GM18502 (cell line): ENCODE data around the gene CERS6.
"Not testable (repeated sequence)": the region's sequence is repeated elsewhere in the genome, so short reads cannot be mapped to it uniquely, and the experiment has no call there.

Experiments
- ATAC-seq: cut with Tn5 transposase; IDR thresholded peaks from one replicate; pipeline ENCODE4 v1.9.1; 2021; ENCODE audit warnings: mild to moderate bottlenecking; ENCODE audit not compliant: unreplicated experiment, poor library complexity

The CERS6 gene

GRCh38 chr2:168658706-168659105 lies 202.6 kb downstream of the CERS6 start:
- ATAC-seq, result no peak

- no peak for ATAC-seq
Observed at GRCh38 chr2:168660870-168661862, 205.1 kb downstream of the CERS6 start.

DNA sequence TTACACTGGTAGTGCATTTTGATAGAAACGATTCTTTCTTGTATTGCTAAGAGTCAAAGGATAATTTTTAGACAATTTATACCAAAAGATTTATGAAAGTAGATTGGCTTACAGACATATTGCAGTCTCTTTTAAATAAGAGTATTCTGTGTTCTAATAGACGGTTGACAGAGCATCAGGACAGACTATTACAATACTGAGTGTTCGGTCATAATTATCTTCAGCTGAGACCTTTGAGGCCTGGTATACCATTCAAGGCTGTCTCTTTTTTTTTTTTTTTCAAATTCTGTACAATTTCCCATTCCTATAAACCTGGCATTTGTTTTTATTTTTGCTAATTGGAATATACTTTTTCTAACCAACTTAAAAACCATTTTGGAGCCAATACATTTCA lies 205.8 kb downstream of the CERS6 start:
- no peak for ATAC-seq

- no peak for ATAC-seq
Observed at GRCh38 chr2:168662651-168663208, 206.7 kb downstream of the CERS6 start.

- no peak for ATAC-seq
Observed at GRCh38 chr2:168663993-168664392, 207.9 kb downstream of the CERS6 start.

GRCh38 chr2:168664715-168665114 lies 208.6 kb downstream of the CERS6 start:
- ATAC-seq, result not testable (repeated sequence)

- no peak for ATAC-seq
Observed at GRCh38 chr2:168666339-168666738, 210.3 kb downstream of the CERS6 start.

- no peak for ATAC-seq
Observed at GRCh38 chr2:168667156-168667555, 211.1 kb downstream of the CERS6 start.

DNA sequence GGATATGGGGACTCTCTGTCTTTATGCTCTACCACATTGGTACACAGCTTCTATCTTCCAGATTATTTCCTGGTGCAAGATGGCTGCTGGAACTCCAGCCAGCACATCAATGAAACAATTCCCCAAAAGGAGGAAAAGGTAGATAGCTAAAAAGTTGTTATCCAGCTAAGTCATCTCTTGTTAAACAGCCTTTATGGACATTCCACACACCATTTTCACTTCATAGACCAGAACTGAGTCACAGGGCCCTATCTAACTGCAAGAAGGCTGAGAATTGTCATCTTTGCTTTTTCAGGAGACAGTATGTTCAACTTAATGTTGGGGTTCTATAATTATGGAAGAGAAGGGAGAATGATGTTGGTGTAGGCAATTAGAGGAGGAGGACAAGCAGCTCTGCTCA lies 213.1 kb downstream of the CERS6 start:
- ATAC-seq, result no peak

GRCh38 chr2:168670478-168670877 lies 214.4 kb downstream of the CERS6 start:
- ATAC-seq, result no peak

GRCh38 chr2:168671932-168672331 lies 215.9 kb downstream of the CERS6 start:
- ATAC-seq, result no peak

DNA sequence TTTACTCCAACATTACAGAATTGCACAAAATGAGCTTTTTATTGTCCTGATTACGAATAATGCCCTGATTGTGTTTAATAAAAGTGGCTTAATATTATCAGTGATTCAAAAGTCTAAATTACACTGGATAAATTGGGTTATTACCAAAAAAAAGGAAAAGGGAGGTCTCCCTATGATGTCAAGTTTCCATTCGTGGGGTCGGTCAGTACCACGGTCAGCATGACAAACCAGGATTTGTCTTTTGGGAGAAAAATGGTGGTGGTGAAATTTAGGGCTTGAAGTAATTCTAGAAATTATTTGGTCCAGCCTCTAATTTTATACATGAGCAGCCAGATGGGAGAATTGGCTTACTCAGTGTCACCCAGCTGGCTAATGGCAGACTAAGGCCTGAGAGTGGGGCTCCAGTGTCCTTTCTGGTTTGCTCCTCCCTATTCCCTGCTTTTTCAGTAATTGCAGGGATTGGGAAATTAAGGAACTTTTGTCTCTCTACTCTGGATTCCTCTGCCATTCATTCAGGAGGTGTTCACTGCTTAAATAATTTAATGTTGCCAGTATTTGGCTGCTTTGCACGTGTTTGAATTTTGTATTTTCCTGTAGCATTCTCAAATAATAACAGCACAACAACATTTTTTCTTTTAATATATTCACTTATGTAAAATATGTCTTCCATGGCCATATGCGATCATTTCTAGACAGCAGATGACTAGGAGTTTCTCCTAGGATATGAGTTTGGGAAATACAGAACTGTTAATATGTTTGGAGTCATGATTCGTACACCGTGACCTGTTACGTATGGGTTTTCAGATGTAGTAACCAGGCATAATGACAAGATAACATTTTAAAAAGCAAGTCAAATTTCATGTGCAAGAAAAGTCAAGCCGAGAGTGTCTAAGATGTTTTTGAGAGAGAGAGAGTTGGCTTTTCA lies 217.5 kb downstream of the CERS6 start:
- no peak for ATAC-seq

GRCh38 chr2:168678153-168678853 lies 222.2 kb downstream of the CERS6 start:
- ATAC-seq, result no peak

GRCh38 chr2:168679081-168679480 lies 223.0 kb downstream of the CERS6 start:
- no peak for ATAC-seq

DNA sequence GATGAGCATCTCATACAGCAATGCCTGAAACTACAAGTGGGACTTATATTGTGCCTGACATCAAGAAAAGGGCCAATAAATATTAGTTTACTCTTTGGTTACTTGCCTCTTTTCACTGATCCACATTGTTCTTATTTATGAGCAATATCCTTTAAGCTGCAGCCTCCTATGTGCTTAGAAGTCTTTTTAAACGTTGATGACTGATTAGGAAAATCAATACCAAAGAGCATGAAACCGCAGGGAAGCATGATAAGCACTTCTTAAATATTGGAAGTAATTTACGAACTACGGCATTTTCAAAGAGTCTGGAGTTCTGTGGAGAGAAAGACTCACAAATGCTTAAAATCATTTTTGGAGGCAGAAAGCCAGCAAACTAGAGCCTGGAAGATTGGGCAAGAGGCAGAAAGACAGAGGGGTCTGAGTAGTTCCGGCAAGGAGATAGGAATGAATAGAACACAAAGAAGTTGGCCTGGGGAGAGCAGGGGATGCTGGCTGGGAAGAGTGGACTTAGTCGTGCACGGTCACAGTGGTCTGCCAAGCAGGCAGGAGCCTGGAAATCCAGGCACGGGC lies 223.8 kb downstream of the CERS6 start:
- no peak for ATAC-seq

- ATAC-seq, result no peak
Observed at GRCh38 chr2:168683996-168684395, 227.9 kb downstream of the CERS6 start.

GRCh38 chr2:168684921-168685599 lies 229.0 kb downstream of the CERS6 start:
- no peak for ATAC-seq

GRCh38 chr2:168685600-168686451 lies 229.8 kb downstream of the CERS6 start:
- no peak for ATAC-seq
